ENCODE results near the gene FOXO3. TPM values are rescaled to one million over a fixed set of nuclear protein-coding genes. Genes with fewer than 3 reads are reported as not detected.

The FOXO3 gene
- total RNA-seq, 4 donors from 2014 or later, result 29.9 to 66.1 (median 59.1) TPM

DNA sequence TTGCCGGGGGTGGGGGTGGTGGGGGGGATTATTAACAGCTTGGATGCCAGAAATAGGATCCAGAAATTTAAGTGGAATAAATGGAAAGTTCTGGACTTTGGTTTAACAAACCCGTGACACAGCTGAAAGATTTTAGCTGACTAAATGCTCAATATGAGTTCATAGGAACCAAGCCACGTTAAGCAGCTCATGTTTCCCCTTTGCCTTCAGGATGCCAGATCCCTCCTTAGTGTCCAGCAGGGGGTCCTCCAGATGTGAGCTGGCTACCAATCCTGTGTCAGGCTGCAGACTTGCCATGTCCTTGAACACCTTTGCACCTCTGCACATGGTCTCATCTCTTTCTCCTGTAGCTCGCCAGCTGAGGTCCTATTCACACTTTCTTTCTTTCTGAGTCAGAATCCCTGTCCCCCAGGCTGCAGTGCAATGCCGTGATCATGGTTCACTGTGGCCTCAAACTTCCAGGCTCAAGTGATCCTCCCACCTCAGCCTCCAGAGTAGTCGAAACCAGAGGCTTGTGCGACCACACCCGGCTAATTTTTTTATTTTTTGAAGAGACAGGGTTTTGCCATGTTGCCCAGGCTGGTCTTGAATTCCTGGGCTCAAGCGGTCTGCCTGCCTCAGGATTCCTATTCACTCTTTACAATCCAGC lies 154.2 kb downstream of the FOXO3 start:
- H3K4me3 ChIP-seq, result no peak overlapping the region
- no peak for DNase-seq
- H3K27me3 ChIP-seq, result no peaks in the 10 kb centered on the region
- TF ChIP-seq POLR2A (IDR thresholded peaks at IDR 0.05), result no peak
- TF ChIP-seq, protein P1, sequence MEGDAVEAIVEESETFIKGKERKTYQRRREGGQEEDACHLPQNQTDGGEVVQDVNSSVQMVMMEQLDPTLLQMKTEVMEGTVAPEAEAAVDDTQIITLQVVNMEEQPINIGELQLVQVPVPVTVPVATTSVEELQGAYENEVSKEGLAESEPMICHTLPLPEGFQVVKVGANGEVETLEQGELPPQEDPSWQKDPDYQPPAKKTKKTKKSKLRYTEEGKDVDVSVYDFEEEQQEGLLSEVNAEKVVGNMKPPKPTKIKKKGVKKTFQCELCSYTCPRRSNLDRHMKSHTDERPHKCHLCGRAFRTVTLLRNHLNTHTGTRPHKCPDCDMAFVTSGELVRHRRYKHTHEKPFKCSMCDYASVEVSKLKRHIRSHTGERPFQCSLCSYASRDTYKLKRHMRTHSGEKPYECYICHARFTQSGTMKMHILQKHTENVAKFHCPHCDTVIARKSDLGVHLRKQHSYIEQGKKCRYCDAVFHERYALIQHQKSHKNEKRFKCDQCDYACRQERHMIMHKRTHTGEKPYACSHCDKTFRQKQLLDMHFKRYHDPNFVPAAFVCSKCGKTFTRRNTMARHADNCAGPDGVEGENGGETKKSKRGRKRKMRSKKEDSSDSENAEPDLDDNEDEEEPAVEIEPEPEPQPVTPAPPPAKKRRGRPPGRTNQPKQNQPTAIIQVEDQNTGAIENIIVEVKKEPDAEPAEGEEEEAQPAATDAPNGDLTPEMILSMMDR (IDR thresholded peaks at IDR 0.05), result no peak
- H3K27ac ChIP-seq, result no peak overlapping the region
- peaks cover 0 to 19% (median 0%) of the 10 kb centered on the region in 4 donors for H3K4me1 ChIP-seq
- intact Hi-C loops (cut with DNase I; ENCODE audit: low total_unique reads) (no loop called here), in situ Hi-C loops (cut with MboI; ENCODE audit: low pct_ligation_motif_present in 1 of 4, low pct_unique_long_range_greater_than_20kb in 1 of 4, low sequenced_read_pairs in 3 of 4) (no loop called here)
- no peaks in the 10 kb centered on the region for H3K36me3 ChIP-seq
- 63 to 72% methylated on average over 8 to 9 of the region's 9 CpGs for WGBS, 2 donors (ENCODE audit: low coverage in 1 of 2)
- H3K9me3 ChIP-seq, result no peaks in the 10 kb centered on the region

DNA sequence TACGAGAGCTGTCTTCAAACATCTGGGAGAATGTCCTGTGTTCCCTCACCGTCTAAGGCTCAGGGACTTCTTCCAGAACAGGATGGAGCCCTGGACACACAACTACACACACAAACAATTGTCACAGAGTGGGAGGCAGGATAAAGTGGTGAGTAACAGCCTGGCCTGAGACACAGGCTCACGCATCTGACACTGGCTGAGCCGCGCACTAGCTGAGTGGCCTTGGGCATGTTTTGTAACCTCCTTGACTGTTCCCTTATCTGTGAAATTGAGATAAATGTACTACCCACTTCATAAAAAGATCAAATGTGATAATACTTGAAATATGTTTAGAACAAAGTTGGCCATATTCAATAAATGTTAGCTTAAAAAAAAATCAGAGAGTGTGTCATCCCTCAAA lies 155.1 kb downstream of the FOXO3 start:
- Histone ChIP-seq H3K27me3 (no peaks in the 10 kb centered on the region), H3K36me3 (no peaks in the 10 kb centered on the region), H3K9me3 (no peaks in the 10 kb centered on the region), H3K27ac (no peak overlapping the region), H3K4me1 (peaks cover 0 to 19% (median 0%) of the 10 kb centered on the region in 4 donors), H3K4me3 (no peak overlapping the region)
- DNase-seq, result no peak
- TF ChIP-seq POLR2AphosphoS5 (IDR thresholded peaks at IDR 0.05), result no peak
- no peak for TF ChIP-seq POLR2A (IDR thresholded peaks at IDR 0.05)
- TF ChIP-seq EP300 (IDR thresholded peaks at IDR 0.05; ENCODE audit: low read depth), result no peak
- TF ChIP-seq, protein P1 (IDR thresholded peaks at IDR 0.05), result no peak
- WGBS, 2 donors (ENCODE audit: low coverage in 1 of 2), result 75 to 89% methylated on average over 2 to 5 of the region's 5 CpGs
- intact Hi-C loops (cut with DNase I; ENCODE audit: low total_unique reads), result no loop called here
- in situ Hi-C loops (cut with MboI; ENCODE audit: low pct_ligation_motif_present in 1 of 4, low pct_unique_long_range_greater_than_20kb in 1 of 4, low sequenced_read_pairs in 3 of 4), result no loop called here

DNA sequence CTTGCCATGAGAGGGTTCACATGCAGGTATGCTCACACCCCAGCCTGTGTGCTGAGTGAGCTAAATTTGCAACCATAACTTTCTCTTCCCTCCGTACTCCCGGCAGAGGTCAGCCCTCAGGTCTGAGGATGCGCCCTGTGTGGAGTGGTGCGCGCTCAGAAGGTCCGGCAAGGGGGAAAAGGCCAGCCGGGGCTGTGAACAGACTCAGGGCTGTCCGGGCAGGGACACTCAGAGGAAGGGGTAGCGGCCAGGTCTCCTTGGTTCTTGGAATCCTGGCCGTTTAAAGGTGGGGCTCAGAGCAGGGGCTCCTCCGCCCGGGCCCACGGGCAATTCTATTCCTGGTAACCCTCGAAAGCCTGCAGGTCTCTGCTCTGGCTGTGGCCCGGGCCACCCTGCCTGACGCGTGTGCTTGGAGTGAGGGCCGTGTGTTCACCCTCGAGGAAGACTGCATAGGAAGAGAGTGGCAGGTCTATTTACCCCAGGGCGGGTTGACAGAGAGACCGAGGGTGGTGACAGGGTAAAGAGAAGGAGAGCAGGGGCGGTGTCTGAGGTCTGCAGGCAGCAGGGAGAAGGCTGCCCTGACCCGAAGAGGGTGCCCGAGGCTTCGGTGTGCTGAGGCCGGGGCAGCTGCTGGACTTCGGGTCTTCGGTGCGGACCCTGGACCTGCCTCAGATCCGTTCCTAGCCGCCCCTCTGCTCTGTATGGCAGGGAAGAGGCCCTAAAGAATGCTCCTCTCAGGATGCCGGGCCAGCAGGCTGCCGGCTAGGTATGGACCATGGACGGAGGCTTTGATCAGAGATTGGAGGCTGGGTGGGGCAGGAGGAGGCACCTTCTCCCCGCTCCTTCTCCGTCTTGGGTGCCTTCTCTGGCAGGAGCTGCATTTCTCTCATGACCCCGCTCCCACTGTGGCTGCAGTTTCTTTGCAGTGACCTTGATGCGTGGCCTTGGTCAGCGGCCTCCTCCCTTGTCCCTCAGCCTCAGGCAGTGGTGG lies 156.4 kb downstream of the FOXO3 start:
- WGBS, 2 donors (ENCODE audit: low coverage in 1 of 2), result 94% methylated on average over 38 of the region's 39 CpGs; no CpG with 5 or more reads in 1 of the 2 donors
- TF ChIP-seq POLR2AphosphoS5 (IDR thresholded peaks at IDR 0.05), result no peak
- TF ChIP-seq POLR2A (IDR thresholded peaks at IDR 0.05), result no peak
- TF ChIP-seq, protein P1 (IDR thresholded peaks at IDR 0.05), result no peak
- no peak for TF ChIP-seq EP300 (IDR thresholded peaks at IDR 0.05; ENCODE audit: low read depth)

DNA sequence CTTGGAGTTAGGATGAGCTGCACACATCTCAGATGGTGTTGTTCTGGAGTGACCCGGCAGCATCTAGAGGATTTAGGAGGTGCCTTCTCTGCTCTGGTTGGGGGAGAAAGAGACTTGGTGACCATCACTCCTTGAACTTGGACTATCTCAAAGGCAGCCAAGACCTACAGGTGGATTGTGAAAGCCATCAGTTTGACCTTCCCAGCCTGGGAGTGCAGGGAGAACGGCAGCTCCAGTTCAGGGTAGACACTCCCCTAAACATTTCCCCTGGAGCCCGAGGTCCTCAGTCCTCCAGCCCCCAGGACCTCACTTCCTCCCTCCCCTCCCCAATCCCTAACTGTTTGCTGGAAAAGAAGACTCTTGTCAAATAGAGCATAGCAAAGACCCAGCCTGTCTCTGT lies 158.8 kb downstream of the FOXO3 start:
- Histone ChIP-seq H3K4me1 (no peaks in the 10 kb centered on the region), H3K27ac (no peak overlapping the region), H3K9me3 (peaks cover 5 to 6% of the 10 kb centered on the region in 2 donors), H3K27me3 (no peaks in the 10 kb centered on the region), H3K4me3 (no peak overlapping the region), H3K36me3 (no peaks in the 10 kb centered on the region)
- intact Hi-C loops (cut with DNase I; ENCODE audit: low total_unique reads) (no loop called here), in situ Hi-C loops (cut with MboI; ENCODE audit: low pct_ligation_motif_present in 1 of 4, low pct_unique_long_range_greater_than_20kb in 1 of 4, low sequenced_read_pairs in 3 of 4) (no loop called here)
- 93% methylated on average over 3 of the region's 3 CpGs; no CpG with 5 or more reads in 1 of the 2 donors for WGBS, 2 donors (ENCODE audit: low coverage in 1 of 2)
- TF ChIP-seq, protein P1 (IDR thresholded peaks at IDR 0.05), result no peak
- TF ChIP-seq EP300 (IDR thresholded peaks at IDR 0.05; ENCODE audit: low read depth), result no peak
- TF ChIP-seq POLR2AphosphoS5 (IDR thresholded peaks at IDR 0.05), result no peak
- TF ChIP-seq POLR2A (IDR thresholded peaks at IDR 0.05), result no peak
- DNase-seq, result no peak

More for the DNA sequence above, 156.4 kb downstream of the FOXO3 start:
- H3K27ac ChIP-seq, result no peak overlapping the region
- intact Hi-C loops (cut with DNase I; ENCODE audit: low total_unique reads) (no loop called here), in situ Hi-C loops (cut with MboI; ENCODE audit: low pct_ligation_motif_present in 1 of 4, low pct_unique_long_range_greater_than_20kb in 1 of 4, low sequenced_read_pairs in 3 of 4) (no loop called here)
- no peak for DNase-seq
- no peaks in the 10 kb centered on the region for H3K27me3 ChIP-seq
- H3K4me3 ChIP-seq, result no peak overlapping the region
- no peaks in the 10 kb centered on the region for H3K36me3 ChIP-seq
- H3K4me1 ChIP-seq, result peaks cover 0 to 19% (median 0%) of the 10 kb centered on the region in 4 donors
- no peaks in the 10 kb centered on the region for H3K9me3 ChIP-seq
